ENCODE results near the gene MBP. TPM values are rescaled to one million over a fixed set of nuclear protein-coding genes. Genes with fewer than 3 reads are reported as not detected.

The MBP gene
- polyA plus RNA-seq, 1 donor from 2014 or later = 3.3 TPM

GRCh38 chr18:76935722-76936337 is 196.8 kb downstream of the MBP start:
- Histone ChIP-seq H3K4me2 (ENCODE audit: low read length) (no peak overlapping the region), H4K20me1 (ENCODE audit: insufficient read depth) (no peaks in the 10 kb centered on the region)
- TF ChIP-seq EP300 (conservative IDR thresholded peaks at IDR 0.05; ENCODE audit: poor library complexity, severe bottlenecking) = no peak
- TF ChIP-seq TAF1 (IDR thresholded peaks at IDR 0.05; ENCODE audit: low read depth) = no peak
- no peak for TF ChIP-seq REST (IDR thresholded peaks at IDR 0.05; ENCODE audit: borderline replicate concordance)
- no peak for TF ChIP-seq SMC3 (conservative IDR thresholded peaks at IDR 0.05; ENCODE audit: poor library complexity)
- TF ChIP-seq MXI1 (conservative IDR thresholded peaks at IDR 0.05; ENCODE audit: poor library complexity, severe bottlenecking) = no peak
- no peak for TF ChIP-seq POLR2AphosphoS5 (IDR thresholded peaks at IDR 0.05)
- no peak for TF ChIP-seq CTCF (IDR thresholded peaks at IDR 0.05; ENCODE audit: poor library complexity, severe bottlenecking)
- TF ChIP-seq RAD21 (conservative IDR thresholded peaks at IDR 0.05) = no peak
- no peak for TF ChIP-seq EZH2 (IDR thresholded peaks at IDR 0.05; ENCODE audit: borderline replicate concordance, insufficient read depth, low read length, poor library complexity, severe bottlenecking)

GRCh38 chr18:76932026-76932819 is 200.4 kb downstream of the MBP start:
- H3F3A ChIP-seq (ENCODE audit: insufficient read depth, low read length, poor library complexity, severe bottlenecking) = no peaks in the 10 kb centered on the region
- peaks cover 5% of the 10 kb centered on the region for H3K36me3 ChIP-seq (ENCODE audit: insufficient read depth, low read length)
- no peak overlapping the region for H3K9ac ChIP-seq (ENCODE audit: low read length)
- H3K9me2 ChIP-seq (ENCODE audit: insufficient read depth, low read length) = no peaks in the 10 kb centered on the region
- no peaks in the 10 kb centered on the region for H4K20me1 ChIP-seq (ENCODE audit: insufficient read depth)
- H3K27ac ChIP-seq (ENCODE audit: low read length) = no peak overlapping the region
- no peaks in the 10 kb centered on the region for H3K27me3 ChIP-seq (ENCODE audit: insufficient read depth, low read depth, low read length)
- H2AFZ ChIP-seq (ENCODE audit: low read depth, low read length) = no peak overlapping the region
- no peak overlapping the region for H3K4me2 ChIP-seq (ENCODE audit: low read length)
- no peaks in the 10 kb centered on the region for H3K9me3 ChIP-seq (ENCODE audit: low read length)
- no peak overlapping the region for H3K4me3 ChIP-seq (ENCODE audit: low read length)
- TF ChIP-seq RAD21 (conservative IDR thresholded peaks at IDR 0.05) (no peak), EZH2 (IDR thresholded peaks at IDR 0.05; ENCODE audit: borderline replicate concordance, insufficient read depth, low read length, poor library complexity, severe bottlenecking) (no peak), REST (IDR thresholded peaks at IDR 0.05; ENCODE audit: borderline replicate concordance) (no peak), TAF1 (IDR thresholded peaks at IDR 0.05; ENCODE audit: low read depth) (no peak), SMC3 (conservative IDR thresholded peaks at IDR 0.05; ENCODE audit: poor library complexity) (no peak), POLR2AphosphoS5 (IDR thresholded peaks at IDR 0.05) (no peak), EP300 (conservative IDR thresholded peaks at IDR 0.05; ENCODE audit: poor library complexity, severe bottlenecking) (no peak)
- no peaks in the 10 kb centered on the region for H3K79me2 ChIP-seq (replicated peaks; ENCODE audit: insufficient read depth, low read length)

More at GRCh38 chr18:76935722-76936337, 196.8 kb downstream of the MBP start:
- Histone ChIP-seq H3F3A (ENCODE audit: insufficient read depth, low read length, poor library complexity, severe bottlenecking) (no peaks in the 10 kb centered on the region), H3K9me3 (ENCODE audit: low read length) (no peaks in the 10 kb centered on the region), H3K9ac (ENCODE audit: low read length) (no peak overlapping the region), H3K27me3 (ENCODE audit: insufficient read depth, low read depth, low read length) (no peaks in the 10 kb centered on the region), H2AFZ (ENCODE audit: low read depth, low read length) (no peak overlapping the region), H3K36me3 (ENCODE audit: insufficient read depth, low read length) (peaks cover 3% of the 10 kb centered on the region), H3K27ac (ENCODE audit: low read length) (no peak overlapping the region), H3K9me2 (ENCODE audit: insufficient read depth, low read length) (no peaks in the 10 kb centered on the region), H3K4me3 (ENCODE audit: low read length) (no peak overlapping the region), H3K79me2 (replicated peaks; ENCODE audit: insufficient read depth, low read length) (no peaks in the 10 kb centered on the region)

Data from neural cell (in vitro differentiated cells).